HUES6 (cell line): ENCODE data around the gene ZNF691.
"Not testable (repeated sequence)": the region's sequence is repeated elsewhere in the genome, so short reads cannot be mapped to it uniquely, and the experiment has no call there.

ENCODE experiments used
- H3K27ac ChIP-seq: 2 replicates; pipeline ENCODE4 v1.7.0; 2013; ENCODE audit warnings: low read depth, mild to moderate bottlenecking, low read length, inconsistent platforms
- H3K27me3 ChIP-seq: 2 replicates; pipeline ENCODE4 v1.6.1; 2013; ENCODE audit warnings: low read length; ENCODE audit not compliant: control insufficient read depth, insufficient read depth
- H3K36me3 ChIP-seq: 2 replicates; pipeline ENCODE4 v1.6.1; 2013; ENCODE audit warnings: low read length; ENCODE audit not compliant: control insufficient read depth, insufficient read depth
- H3K4me1 ChIP-seq: 2 replicates; pipeline ENCODE4 v1.6.1; 2013; ENCODE audit warnings: low read length; ENCODE audit not compliant: control insufficient read depth, insufficient read depth
- H3K4me3 ChIP-seq: 2 replicates; pipeline ENCODE4 v1.5.1; 2013; ENCODE audit warnings: low read depth, low read length
- H3K9ac ChIP-seq: one replicate; pipeline ENCODE4 v1.6.1; 2013; ENCODE audit warnings: mild to moderate bottlenecking, low read length
- H3K9me3 ChIP-seq: 2 replicates; pipeline ENCODE4 v1.6.1; 2013; ENCODE audit warnings: low read depth, low read length; ENCODE audit not compliant: control insufficient read depth, insufficient read depth

ZNF691 gene, protein sequence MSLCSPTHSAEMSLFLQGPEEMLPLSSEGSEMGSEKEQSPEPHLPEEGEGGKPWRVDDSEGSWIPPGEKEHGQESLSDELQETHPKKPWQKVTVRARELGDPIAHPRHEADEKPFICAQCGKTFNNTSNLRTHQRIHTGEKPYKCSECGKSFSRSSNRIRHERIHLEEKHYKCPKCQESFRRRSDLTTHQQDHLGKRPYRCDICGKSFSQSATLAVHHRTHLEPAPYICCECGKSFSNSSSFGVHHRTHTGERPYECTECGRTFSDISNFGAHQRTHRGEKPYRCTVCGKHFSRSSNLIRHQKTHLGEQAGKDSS

DNA sequence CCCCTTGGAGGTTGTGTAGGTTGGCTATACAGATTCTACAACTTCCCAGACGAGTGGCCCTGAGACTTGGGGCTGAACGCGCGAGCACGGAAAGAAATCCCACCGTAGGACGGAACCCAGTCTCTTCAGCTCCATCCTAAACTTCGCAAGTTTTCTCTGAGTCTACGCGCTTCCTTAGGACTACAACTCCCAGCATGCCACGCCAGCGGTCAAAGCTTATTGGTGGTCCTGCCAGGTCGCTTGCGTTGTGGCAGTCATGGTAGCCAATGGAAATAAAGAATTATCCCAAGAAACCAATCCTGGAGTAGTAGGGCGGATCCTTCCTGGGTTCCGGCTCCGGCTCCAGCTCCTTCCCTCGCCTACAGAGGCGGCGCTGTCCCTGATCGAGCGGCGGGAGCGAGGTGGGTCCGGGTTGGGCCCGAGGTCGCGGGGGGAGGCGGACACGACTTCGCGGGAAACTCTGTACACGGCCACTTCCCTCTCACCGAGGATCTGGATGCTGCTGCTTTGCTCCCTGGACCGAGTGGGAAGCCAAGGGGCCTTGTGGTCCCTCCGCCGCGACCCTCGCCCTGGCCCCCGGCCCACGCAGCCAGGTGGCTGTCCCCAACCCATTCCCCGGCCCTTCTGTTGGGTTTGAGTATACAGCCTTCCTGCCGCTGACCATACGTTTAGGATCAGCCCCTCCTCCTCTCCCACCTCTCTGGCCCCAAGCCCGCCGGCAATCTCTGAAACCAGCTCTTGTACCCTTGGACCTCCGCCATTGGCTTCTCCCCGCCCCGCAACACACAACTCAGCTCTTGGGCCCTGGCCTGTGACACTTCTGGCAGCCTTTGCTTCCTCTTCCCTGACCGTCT is at the start of gene ZNF691:
ZNF691 (plus strand) TSS at position 357 of the 854 bp plus-strand sequence. CDS start 3,046 bp downstream, outside the sequence.
- Histone ChIP-seq H3K36me3 (peaks cover 34% of the 10 kb centered on the region), H3K4me3 (peak within 1 kb of the TSS; percentile 73), H3K27ac (peak within 1 kb of the TSS; percentile 32; the same call in 1 of the 2 replicates), H3K9ac (peak within 1 kb of the TSS; percentile 81), H3K4me1 (peaks cover 21% of the 10 kb centered on the region), H3K27me3 (no peaks in the 10 kb centered on the region), H3K9me3 (no peaks in the 10 kb centered on the region)

- Histone ChIP-seq H3K4me3 (no peak overlapping the region), H3K36me3 (no peaks in the 10 kb centered on the region), H3K9ac (no peak overlapping the region), H3K27ac (no peak overlapping the region), H3K4me1 (no peaks in the 10 kb centered on the region), H3K9me3 (no peaks in the 10 kb centered on the region), H3K27me3 (no peaks in the 10 kb centered on the region)
Observed at GRCh38 chr1:42797414-42797813, 49.0 kb upstream of the ZNF691 start.

DNA sequence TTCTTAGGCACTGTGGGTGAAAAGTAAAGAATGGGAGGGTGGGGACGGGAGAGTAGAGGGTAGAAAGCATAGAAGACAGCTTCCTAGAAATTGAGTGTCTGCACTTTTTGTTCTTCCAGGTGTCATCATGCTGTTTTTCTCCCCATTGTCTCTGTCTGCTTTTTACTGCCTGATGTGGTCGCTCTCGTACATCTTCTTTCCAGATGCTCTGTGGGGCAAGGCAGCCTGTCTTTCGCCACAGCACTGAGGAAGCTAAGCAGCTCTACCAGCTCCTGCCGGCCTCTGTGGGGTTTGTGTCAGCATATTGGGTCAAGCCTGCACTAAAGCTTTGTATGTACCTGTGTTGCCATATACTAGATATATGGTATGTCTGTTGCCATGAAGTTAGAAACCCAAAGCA is 48.4 kb upstream of the ZNF691 start:
- no peak overlapping the region for H3K9ac ChIP-seq
- H3K9me3 ChIP-seq, result no peaks in the 10 kb centered on the region
- no peaks in the 10 kb centered on the region for H3K36me3 ChIP-seq
- no peaks in the 10 kb centered on the region for H3K4me1 ChIP-seq
- no peaks in the 10 kb centered on the region for H3K27me3 ChIP-seq
- no peak overlapping the region for H3K4me3 ChIP-seq
- H3K27ac ChIP-seq, result no peak overlapping the region

DNA sequence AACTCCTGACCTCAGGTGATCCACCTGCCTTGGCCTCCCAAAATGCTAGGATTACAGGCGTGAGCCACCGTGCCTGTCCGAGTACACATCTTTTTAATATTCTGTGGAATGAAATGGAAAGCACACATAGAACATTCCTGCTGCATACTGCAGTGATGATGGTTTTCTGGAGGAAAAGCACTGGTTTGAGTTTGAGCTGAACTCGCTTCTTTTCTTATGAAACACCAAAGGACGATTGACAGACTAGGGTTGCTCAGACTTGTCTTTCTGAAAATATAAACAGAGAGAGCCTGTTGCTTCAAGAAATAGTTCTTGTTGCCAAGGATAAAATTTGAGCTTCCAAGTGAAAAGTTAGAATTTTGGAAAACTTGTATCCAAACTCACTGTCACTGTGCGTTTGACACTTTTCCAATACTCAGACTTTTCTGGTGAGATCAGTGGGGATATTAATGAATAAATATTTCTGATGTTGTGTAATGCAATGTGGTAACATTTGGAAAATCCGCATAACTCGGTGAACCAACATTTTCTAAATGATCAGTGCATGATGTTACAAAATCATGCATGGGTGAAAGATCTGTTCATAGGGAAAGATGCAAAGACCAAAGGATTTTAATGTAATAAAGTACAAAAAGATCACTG is 44.5 kb upstream of the ZNF691 start:
- no peaks in the 10 kb centered on the region for H3K27me3 ChIP-seq
- no peak overlapping the region for H3K9ac ChIP-seq
- H3K36me3 ChIP-seq, result peaks cover 13% of the 10 kb centered on the region
- no peaks in the 10 kb centered on the region for H3K4me1 ChIP-seq
- H3K4me3 ChIP-seq, result no peak overlapping the region
- peaks cover 19% of the 10 kb centered on the region for H3K9me3 ChIP-seq
- no peak overlapping the region for H3K27ac ChIP-seq

GRCh38 chr1:42806171-42806570 is 40.2 kb upstream of the ZNF691 start:
- no peaks in the 10 kb centered on the region for H3K4me1 ChIP-seq
- peaks cover 22% of the 10 kb centered on the region for H3K36me3 ChIP-seq
- H3K27ac ChIP-seq, result no peak overlapping the region
- H3K9me3 ChIP-seq, result peaks cover 19% of the 10 kb centered on the region
- no peak overlapping the region for H3K9ac ChIP-seq
- H3K27me3 ChIP-seq, result no peaks in the 10 kb centered on the region
- H3K4me3 ChIP-seq, result no peak overlapping the region

GRCh38 chr1:42806593-42806992 is 39.8 kb upstream of the ZNF691 start:
- no peak overlapping the region for H3K9ac ChIP-seq
- no peak overlapping the region for H3K27ac ChIP-seq
- peaks cover 19% of the 10 kb centered on the region for H3K9me3 ChIP-seq
- no peaks in the 10 kb centered on the region for H3K27me3 ChIP-seq
- no peak overlapping the region for H3K4me3 ChIP-seq
- no peaks in the 10 kb centered on the region for H3K4me1 ChIP-seq
- H3K36me3 ChIP-seq, result peaks cover 24% of the 10 kb centered on the region

- no peak overlapping the region for H3K4me3 ChIP-seq
- peaks cover 24% of the 10 kb centered on the region for H3K36me3 ChIP-seq
- no peak overlapping the region for H3K9ac ChIP-seq
- no peaks in the 10 kb centered on the region for H3K27me3 ChIP-seq
- H3K9me3 ChIP-seq, result peaks cover 19% of the 10 kb centered on the region
- no peak overlapping the region for H3K27ac ChIP-seq
- H3K4me1 ChIP-seq, result no peaks in the 10 kb centered on the region
Observed at GRCh38 chr1:42807056-42807668, 39.3 kb upstream of the ZNF691 start.

GRCh38 chr1:42814815-42815214 is 31.6 kb upstream of the ZNF691 start:
- not testable (repeated sequence) for H3K36me3 ChIP-seq, H3K9me3 ChIP-seq, H3K27ac ChIP-seq, H3K4me3 ChIP-seq, H3K27me3 ChIP-seq, H3K9ac ChIP-seq
- peaks cover 12% of the 10 kb centered on the region for H3K4me1 ChIP-seq

GRCh38 chr1:42815941-42816584 is 30.4 kb upstream of the ZNF691 start:
- H3K36me3 ChIP-seq, result peaks cover 3% of the 10 kb centered on the region
- H3K27me3 ChIP-seq, result no peaks in the 10 kb centered on the region
- peak overlapping the region; percentile 82 for H3K9ac ChIP-seq
- peak overlapping the region; percentile 40; the same call in 1 of the 2 replicates for H3K27ac ChIP-seq
- no peaks in the 10 kb centered on the region for H3K9me3 ChIP-seq
- peak overlapping the region; percentile 99 for H3K4me3 ChIP-seq
- H3K4me1 ChIP-seq, result peaks cover 17% of the 10 kb centered on the region

GRCh38 chr1:42816585-42817439 is 29.6 kb upstream of the ZNF691 start, which contains the start of the genes ERMAP and SVBP:
TSS of gene ERMAP (plus strand) at chr1:42817122. CDS start at chr1:42830449, 13,327 bp downstream.
TSS of gene SVBP (minus strand) at chr1:42817397. CDS start at chr1:42816544, 853 bp downstream.
- peak within 1 kb of the TSS; percentile 99 for H3K27ac ChIP-seq
- H3K36me3 ChIP-seq, result no peaks in the 10 kb centered on the region
- H3K27me3 ChIP-seq, result no peaks in the 10 kb centered on the region
- H3K4me1 ChIP-seq, result peaks cover 18% of the 10 kb centered on the region
- no peaks in the 10 kb centered on the region for H3K9me3 ChIP-seq
- peak within 1 kb of the TSS; percentile 98 for H3K9ac ChIP-seq
- peak within 1 kb of the TSS; percentile 99 for H3K4me3 ChIP-seq
